ENCODE results near the gene EVA1B.

Gene EVA1B

GRCh38 chr1:36274201-36274600, 49.2 kb downstream of the EVA1B start:
- DNase-seq: no peak

GRCh38 chr1:36273024-36273423, 50.4 kb downstream of the EVA1B start:
- DNase-seq: no peak

Measured in fibroblast of skin of right quadriceps (primary cell).